ENCODE results near the gene KRT8. TPM values are rescaled to one million over a fixed set of nuclear protein-coding genes. Genes with fewer than 3 reads are reported as not detected.

KRT8 gene
- total and polyA plus RNA-seq, 2 of the 13 experiments (the other 11 are each of a cell fraction or from before 2014, with no cell fraction given), result 498 to 718 TPM

- TF ChIP-seq ZBTB14 (CRISPR knock-in tag; IDR thresholded peaks at IDR 0.05), result no peak
- TF ChIP-seq HNF4G (IDR thresholded peaks at IDR 0.05; ENCODE audit: borderline replicate concordance, low read depth, low read length), result peak; percentile 58
- TF ChIP-seq HNF4G (CRISPR knock-in tag; IDR thresholded peaks at IDR 0.05; ENCODE audit: borderline replicate concordance, low read depth), result 0 out of 2 replicates have a peak, but pooled peaks have one; percentile 17
- peak; percentile 76; the same call in 1 of the 2 replicates for TF ChIP-seq ZNF746 (CRISPR knock-in tag; IDR thresholded peaks at IDR 0.05)
- peak; percentile 60 for TF ChIP-seq TEAD3 (CRISPR knock-in tag; optimal IDR thresholded peaks at IDR 0.05; ENCODE audit: borderline replicate concordance)
- 0 out of 2 replicates have a peak, but pooled peaks have one; percentile 25 for TF ChIP-seq CCDC6 (CRISPR knock-in tag; IDR thresholded peaks at IDR 0.05)
- TF ChIP-seq LCORL (IDR thresholded peaks at IDR 0.05), result no peak
- TF ChIP-seq LCORL (CRISPR knock-in tag; IDR thresholded peaks at IDR 0.05), result peak; percentile 72; the same call in 1 of the 2 replicates
- TF ChIP-seq PATZ1 (CRISPR knock-in tag; IDR thresholded peaks at IDR 0.05), result peak; percentile 40; the same call in 1 of the 2 replicates
- TF ChIP-seq UBTF (CRISPR knock-in tag; IDR thresholded peaks at IDR 0.05), result peak; percentile 67
- no peak for TF ChIP-seq HOXA7 (CRISPR knock-in tag; IDR thresholded peaks at IDR 0.05)
- TF ChIP-seq POLR2A (IDR thresholded peaks at IDR 0.05; ENCODE audit: insufficient read depth in 1 of 2, low read depth in 2 of 2, low read length in 2 of 2), result peak; percentile 34 to 60; a peak in 2 of 4 replicates
- peak; percentile 85 for TF ChIP-seq TFAP4 (IDR thresholded peaks at IDR 0.05; ENCODE audit: borderline replicate concordance, low read depth)
- TF ChIP-seq MEIS2 (CRISPR knock-in tag; IDR thresholded peaks at IDR 0.05), result 0 out of 2 replicates have a peak, but pooled peaks have one; percentile 32
- TF ChIP-seq HIC2 (CRISPR knock-in tag; IDR thresholded peaks at IDR 0.05; ENCODE audit: low read depth), result peak; percentile 46; the same call in 1 of the 2 replicates
- peak; percentile 88 for TF ChIP-seq ONECUT2 (CRISPR knock-in tag; IDR thresholded peaks at IDR 0.05)
- 0 out of 2 replicates have a peak, but pooled peaks have one; percentile 51 for TF ChIP-seq ZNF224 (CRISPR knock-in tag; IDR thresholded peaks at IDR 0.05)
Observed at GRCh38 chr12:52946797-52947547, 42.1 kb upstream of the KRT8 start (continued).
